HG03565 (cell line): Measurements from ENCODE around the gene SOX5.
"Not testable (repeated sequence)": the region's sequence is repeated elsewhere in the genome, so short reads cannot be mapped to it uniquely, and the experiment has no call there.

Source experiments
- ATAC-seq: cut with Tn5 transposase; IDR thresholded peaks from one replicate; pipeline ENCODE4 v1.9.1; 2021; ENCODE audit warnings: mild to moderate bottlenecking, moderate library complexity; ENCODE audit not compliant: unreplicated experiment

Gene SOX5

GRCh38 chr12:23760495-23760894, 189.0 kb downstream of the SOX5 start:
- ATAC-seq, result no peak

- ATAC-seq, result no peak
These were observed 190.9 kb downstream of the SOX5 start for GRCh38 chr12:23758608-23759007.

GRCh38 chr12:23757541-23757962, 191.9 kb downstream of the SOX5 start:
- no peak for ATAC-seq

- no peak for ATAC-seq
These were observed 193.1 kb downstream of the SOX5 start for GRCh38 chr12:23756416-23756815.

- ATAC-seq, result no peak
These were observed 195.7 kb downstream of the SOX5 start for GRCh38 chr12:23753628-23754365.

GRCh38 chr12:23752245-23752644, 197.2 kb downstream of the SOX5 start:
- no peak for ATAC-seq

GRCh38 chr12:23751641-23752040, 197.8 kb downstream of the SOX5 start:
- ATAC-seq, result no peak

GRCh38 chr12:23750923-23751322, 198.5 kb downstream of the SOX5 start:
- no peak for ATAC-seq

GRCh38 chr12:23744696-23745095, 204.8 kb downstream of the SOX5 start:
- no peak for ATAC-seq

- ATAC-seq, result no peak
These were observed 206.9 kb downstream of the SOX5 start for GRCh38 chr12:23742574-23742973.

GRCh38 chr12:23731493-23731892, 218.0 kb downstream of the SOX5 start:
- ATAC-seq, result no peak

- no peak for ATAC-seq
These were observed 218.4 kb downstream of the SOX5 start for GRCh38 chr12:23731035-23731434.

- no peak for ATAC-seq
These were observed 220.1 kb downstream of the SOX5 start for GRCh38 chr12:23729359-23729758.

GRCh38 chr12:23726646-23727045, 222.8 kb downstream of the SOX5 start:
- no peak for ATAC-seq

- ATAC-seq, result no peak
These were observed 226.8 kb downstream of the SOX5 start for GRCh38 chr12:23722655-23723054.

- ATAC-seq, result no peak
These were observed 228.2 kb downstream of the SOX5 start for GRCh38 chr12:23721268-23721667.

- no peak for ATAC-seq
These were observed 230.0 kb downstream of the SOX5 start for GRCh38 chr12:23719493-23719892.

- not testable (repeated sequence) for ATAC-seq
These were observed 239.1 kb downstream of the SOX5 start for GRCh38 chr12:23710361-23710760.

- no peak for ATAC-seq
These were observed 241.2 kb downstream of the SOX5 start for GRCh38 chr12:23708185-23708837.

- ATAC-seq, result no peak
These were observed 242.2 kb downstream of the SOX5 start for GRCh38 chr12:23707270-23707669.

GRCh38 chr12:23704992-23705943, 244.2 kb downstream of the SOX5 start:
- no peak for ATAC-seq
